GM19438 (cell line): ENCODE results near the gene PALD1.

Source experiments
- ATAC-seq: cut with Tn5 transposase; IDR thresholded peaks from one replicate; pipeline ENCODE4 v1.9.1; 2021; ENCODE audit warnings: low read depth; ENCODE audit not compliant: unreplicated experiment

The PALD1 gene

DNA sequence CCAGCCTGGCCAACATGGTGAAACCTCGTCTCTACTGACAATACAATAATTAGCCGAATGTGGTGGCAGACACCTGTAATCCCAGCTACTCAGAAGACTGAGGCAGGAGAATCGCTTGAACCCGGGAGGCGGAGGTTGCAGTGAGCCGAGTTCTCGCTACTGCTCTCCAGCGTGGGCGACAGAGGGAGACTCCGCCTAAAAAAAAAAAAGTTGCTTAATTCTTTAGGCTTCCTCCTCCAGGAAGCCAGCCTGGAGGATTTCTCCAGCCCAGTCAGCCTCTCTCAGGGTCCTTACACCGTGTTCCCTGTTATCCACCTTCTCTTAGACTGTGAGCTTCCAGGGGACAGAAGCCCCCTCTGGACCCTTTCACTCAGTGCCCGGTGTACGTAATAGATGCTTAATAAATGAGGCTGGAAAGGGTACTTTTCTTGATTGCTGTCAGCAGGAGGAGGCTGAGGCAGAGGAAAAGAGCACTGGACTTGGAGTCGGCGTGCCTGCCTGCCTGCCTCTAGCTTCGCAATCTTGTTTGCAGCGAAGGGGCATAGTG lies 20.7 kb upstream of the PALD1 start:
- no peak for ATAC-seq

DNA sequence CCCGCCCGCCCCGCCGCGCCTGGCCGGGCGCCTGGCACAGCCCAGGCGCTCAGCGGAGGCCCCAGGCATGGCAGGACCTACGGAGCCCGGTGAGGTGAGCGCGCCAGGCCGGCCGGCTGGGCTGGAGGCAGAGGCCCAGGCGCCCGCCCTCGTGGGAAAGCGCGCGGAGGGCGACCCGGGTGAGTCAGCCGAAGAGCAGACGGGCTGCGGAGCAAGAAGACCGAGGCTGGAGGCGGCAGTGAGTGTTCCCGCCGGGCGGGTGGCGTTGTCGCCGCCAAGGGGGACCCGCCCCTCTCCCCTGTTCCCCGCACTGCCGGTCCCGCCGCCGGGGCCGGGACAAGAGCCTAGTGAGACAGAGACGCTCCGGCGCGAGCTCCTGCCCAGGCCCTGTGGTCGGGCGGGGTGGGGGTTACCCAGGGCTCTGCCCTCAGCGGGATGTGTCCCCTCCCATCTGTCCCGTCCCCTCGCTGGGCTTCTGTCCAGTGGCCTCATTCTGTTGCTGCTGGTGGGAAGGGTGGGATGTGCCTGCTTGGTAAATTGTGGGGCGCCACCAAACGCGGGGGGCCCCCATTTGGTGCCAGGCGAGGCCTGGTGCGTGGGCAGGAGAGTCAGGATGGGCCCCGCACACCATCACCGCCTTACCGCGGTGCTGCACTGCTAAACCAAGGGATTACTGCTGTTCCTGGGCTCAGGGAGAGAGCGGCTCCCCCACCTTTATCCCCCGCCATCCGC lies 20.1 kb upstream of the PALD1 start:
- ATAC-seq: no peak

DNA sequence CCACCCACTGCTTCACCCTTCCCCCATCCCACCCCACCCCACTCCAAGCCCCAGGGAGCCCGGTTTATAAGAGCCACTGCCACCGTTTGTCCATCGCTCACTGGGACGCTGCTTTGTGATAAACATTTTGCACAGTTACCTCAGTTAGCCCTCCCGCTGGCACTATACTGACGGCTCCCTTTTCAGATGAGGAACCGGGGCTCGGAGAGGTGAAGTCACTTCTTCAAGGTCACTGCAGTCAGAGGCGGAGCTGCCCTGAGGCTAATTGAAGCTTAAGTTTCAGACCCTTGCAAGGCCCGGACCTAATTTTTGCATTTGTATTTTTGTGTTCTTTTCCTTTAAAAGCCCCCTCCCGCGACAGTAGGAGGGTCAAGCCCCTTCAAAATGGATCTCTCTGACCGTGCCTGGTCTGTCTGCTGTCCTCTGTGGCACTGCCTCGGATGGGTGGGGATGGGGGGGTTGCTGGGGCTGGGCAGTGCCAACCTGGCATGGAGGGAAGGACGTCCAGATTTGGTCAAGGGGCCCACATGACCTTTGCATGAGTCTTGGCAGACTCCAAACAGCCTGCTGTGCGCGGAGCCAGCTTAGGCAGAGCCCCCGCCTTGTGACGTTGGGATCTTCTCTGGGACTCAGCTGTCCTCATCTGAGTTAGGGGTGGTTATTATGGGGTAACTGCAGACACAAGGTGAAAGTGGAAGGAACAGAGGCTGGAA lies 19.4 kb upstream of the PALD1 start:
- no peak for ATAC-seq

DNA sequence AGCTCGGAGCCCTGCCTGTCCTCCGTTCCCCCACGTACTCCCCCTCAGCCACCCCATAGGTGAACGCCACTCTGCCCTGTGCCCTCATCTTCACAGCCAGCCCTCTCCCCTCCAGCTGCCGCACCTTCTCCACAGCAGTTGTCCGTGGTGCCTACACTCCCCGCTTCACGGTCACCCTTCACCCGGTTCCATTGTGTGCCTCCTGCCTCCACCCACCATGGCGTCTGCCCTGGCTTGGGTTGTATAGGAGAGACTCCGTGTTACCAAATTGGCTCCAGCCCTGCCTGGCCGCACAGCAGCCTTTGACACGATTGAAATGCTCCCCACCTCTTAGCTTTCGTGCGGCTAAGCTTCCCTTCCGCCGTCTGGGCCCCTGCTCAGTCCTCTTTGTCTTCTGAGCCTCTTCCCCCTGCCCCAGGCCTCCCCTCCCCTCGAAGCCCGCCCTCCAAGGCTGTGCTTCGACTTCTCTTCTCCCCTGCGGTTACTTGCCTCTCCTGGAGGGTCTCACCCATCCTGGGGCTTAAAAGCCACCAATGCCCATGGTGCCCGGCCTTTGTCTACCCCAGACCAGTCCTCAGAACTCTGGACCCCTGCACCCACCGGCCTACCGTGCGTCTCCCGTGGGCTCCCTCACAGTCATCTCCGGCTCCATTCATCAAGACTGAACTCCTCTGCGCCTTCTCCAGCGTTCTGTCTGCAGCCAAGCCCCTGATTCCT lies 18.6 kb upstream of the PALD1 start:
- ATAC-seq: no peak

DNA sequence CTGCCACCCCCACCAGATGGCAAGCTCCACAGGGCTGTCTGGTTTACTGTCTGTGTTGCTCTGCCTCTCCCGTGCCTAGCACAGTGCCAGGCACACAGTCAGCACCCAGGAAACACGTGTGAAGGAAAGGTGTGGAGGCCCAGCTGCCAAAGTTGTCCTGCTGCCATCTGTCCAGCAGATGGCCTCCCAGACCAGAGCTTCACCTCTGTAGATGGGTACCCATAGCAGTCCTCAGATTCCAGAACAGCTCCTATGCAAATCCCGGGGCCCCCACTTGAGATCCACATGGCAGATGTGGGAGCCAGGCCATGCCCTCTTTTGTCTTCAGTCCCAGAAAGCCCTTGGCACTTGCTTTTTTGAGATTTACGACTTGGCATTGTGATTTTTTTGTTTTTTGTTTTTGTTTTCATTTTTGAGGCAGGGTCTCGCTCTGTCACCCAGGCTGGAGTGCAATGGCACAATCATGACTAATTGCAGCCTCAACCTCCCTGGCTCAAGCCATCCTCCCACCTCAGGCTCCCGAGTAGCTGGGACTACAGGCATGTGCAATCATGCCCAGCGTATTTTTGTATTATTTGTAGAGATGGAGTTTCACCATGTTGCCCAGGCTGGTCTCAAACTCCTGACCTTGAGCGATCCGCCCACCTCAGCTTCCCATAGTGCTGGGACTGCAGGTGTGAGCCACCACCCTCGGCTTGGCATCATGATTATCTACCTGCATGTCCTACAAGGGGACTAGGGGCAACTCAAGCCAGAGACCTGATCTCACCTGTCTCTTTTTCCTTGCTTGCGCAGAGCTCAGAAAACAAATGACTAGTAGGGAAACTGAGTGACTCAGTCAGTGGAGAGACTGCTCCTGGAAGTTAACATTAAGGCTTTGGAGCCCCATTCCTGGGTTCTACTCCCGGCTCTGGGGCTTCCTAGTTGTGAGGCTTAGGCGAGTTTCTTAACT lies 16.9 kb upstream of the PALD1 start:
- no peak for ATAC-seq

DNA sequence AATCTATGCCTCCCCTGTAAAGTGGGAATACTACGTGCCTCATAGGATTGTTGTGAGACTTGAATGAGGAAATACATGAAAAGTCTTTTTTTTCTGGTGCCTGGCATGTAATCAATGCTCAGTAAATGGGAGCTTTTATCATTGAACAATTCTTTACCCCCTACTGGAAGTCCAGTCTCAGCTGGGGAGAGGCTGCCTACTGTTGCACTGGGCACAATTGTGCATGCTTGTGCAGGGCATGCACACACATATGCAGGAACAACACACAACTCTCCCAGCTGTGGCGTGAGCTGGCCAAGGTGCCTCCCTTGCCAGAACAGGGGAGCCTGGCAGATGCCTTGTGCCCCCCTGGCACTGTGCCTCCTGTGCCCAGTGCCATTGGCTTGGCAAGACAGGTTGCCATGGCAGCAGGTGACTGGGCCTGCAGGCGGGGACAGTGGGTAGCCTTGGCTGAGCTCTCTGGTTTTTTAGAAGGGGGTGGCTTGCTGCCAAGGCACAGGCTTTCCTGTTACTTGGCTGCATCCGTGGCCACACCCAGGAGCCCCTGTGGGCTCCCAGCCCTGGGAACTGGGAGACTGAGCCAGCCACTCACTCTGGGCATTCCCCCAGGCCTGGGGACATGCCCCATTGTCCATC lies 16.1 kb upstream of the PALD1 start:
- ATAC-seq: no peak

DNA sequence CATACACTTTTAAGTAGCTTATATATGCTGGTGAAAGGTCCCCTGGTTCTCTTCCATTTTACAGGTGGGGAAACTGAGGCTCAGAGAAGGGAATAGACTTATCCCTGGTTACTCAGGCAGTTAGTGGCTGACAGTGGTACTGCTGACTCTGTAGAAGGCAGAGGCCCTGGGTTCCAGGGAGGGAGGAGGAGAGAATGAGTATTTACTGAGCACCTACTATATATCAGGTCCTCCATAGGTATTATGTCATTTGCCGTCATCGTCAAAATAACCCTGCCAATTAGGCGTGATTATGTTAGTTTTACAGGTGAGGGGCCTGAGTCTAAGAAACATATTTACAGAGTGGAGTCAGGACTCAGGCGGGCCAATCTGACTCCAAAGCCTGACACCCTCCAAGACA lies 13.3 kb upstream of the PALD1 start:
- no peak for ATAC-seq

DNA sequence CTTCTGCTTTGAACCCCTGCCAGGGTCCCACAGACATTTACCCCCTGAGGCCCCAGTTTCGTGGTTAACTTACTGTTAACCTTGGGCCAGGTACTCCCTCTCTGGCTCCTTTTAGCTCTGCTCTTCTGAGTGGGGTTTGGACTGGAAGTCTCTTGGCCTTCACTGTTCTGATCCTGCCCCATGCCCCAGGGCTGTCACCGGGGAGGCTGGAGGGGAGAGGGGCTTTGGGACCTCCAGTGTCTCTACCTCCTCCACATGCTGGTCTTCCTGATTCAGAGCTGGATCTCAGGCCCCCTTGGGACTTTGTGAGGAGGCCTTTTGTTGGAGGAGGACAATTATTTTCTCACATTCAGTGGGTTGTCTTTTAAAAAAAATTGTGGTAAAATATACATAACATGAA lies 12.7 kb upstream of the PALD1 start:
- no peak for ATAC-seq

DNA sequence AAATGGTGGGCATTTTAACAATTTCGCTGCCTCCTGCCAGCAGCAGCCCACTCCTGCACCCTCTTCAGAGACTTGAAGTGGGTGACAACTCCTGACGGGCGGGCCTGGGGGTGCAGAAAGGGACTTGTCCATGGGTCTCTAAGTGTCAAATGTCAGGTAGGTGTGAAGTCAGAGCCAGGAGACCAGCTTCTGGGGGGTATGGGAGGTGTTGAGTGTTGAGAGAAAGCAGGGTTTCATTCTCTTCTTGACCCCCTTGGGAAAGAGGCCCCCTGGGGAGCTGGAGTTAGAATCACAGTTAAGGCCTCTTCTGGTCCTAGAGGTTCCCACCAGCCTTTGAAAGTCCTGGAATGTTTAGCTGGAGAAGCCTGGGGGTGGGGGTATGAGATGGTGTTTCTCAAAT lies 11.6 kb upstream of the PALD1 start:
- no peak for ATAC-seq

DNA sequence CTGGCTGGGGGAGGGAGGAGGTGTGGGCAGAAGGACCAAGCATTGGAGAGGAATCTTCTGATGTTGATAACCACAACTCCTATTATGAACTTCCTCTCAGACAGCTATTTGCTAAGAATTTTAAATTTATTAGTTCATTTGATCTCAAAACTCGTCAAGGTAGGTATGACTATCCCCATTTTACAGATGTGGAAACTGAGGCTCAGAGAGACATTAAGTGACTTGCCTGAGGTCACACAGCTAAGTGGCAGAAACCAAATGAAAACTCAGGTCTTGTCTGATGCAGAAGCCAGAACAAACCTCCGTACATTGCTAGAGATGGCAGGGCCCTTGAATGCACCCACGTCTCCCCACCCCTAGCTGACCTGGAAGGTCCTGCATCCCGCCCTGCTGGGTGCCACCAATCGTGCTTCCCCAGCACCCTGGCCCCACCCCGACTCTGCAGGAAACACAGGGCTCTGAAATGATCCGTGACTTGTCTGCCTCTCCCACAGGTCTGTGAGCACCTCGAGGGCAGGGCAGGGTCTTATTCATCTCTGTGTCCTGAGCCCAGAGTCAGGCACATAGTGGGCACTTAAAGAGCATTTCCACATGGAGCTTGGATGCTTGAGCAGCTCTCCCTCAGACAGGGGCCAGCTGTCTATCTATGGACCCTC lies 5.6 kb upstream of the PALD1 start:
- no peak for ATAC-seq

DNA sequence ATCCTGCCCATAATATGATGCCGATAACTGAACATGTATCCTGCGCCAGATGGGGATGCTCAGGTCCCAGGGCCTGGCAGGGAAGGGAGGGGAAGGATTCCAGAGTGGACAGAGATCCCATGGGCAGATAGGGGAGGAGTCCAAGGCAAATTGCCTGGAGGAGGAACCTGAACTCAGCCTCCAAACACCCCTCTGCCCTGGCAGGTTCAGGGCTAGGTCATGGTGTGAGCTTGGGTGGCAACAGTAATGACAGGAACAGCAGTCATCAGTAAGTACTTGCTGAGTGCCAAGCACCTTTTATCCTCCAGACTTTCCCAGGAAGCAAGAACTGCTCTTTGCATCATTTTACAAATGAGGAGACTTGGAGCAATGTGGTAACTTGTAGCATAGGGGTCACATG lies 3.8 kb upstream of the PALD1 start:
- no peak for ATAC-seq

DNA sequence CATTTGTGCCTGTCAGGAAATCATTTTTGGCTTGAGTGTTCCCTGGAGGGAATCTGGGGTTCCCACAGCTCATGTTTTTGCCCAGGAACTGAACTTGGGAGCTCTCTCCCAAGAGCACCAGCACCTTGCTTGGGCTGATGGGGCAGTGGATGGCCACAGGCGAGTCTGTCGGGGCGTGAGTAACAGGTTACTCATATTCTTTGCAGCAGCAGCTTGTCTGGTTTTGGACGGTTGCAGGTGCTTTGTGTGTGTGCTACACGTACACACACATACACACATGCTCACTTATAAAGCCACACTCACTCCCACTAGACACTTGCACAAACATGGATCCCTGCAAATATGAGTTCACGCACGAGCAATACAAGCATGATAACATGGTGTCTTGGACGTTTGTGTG lies 2.9 kb upstream of the PALD1 start:
- no peak for ATAC-seq

DNA sequence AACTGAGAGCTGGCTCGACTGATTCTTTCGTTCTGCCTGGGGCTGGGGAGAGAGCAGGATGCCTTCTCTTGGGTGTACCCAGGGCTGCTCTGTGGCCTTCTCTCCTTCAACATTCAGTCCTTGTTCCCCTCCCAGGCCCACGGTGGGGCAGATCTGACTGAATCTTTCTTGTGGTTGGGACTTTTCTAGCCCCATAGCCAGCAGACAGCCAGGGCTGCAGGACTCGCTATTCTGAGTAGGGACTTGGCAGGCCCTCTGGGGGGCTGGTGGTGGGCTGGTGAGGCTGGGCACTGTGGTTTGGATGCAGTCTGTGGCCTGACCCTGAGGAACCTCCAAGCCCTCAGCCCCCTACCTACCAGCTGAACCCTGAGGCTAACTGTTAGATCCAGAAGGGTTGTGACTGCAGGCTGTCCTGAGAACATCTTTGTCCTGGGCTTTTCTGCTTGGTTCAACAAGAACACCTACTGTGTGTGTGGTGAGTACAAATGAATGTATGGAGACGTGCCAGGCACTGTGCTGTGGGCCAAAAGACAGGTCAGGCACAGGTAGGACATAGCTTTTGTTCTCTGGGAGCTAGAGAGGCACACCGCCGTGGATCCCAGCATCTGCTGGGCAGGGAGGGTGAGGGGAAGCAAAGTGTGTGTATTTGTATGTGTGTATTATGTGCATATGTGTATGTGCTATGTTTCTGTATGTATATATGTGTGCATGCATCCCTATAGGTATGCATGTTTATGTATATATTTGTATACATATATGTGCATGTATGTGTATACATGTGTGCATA lies 2.1 kb upstream of the PALD1 start:
- no peak for ATAC-seq

DNA sequence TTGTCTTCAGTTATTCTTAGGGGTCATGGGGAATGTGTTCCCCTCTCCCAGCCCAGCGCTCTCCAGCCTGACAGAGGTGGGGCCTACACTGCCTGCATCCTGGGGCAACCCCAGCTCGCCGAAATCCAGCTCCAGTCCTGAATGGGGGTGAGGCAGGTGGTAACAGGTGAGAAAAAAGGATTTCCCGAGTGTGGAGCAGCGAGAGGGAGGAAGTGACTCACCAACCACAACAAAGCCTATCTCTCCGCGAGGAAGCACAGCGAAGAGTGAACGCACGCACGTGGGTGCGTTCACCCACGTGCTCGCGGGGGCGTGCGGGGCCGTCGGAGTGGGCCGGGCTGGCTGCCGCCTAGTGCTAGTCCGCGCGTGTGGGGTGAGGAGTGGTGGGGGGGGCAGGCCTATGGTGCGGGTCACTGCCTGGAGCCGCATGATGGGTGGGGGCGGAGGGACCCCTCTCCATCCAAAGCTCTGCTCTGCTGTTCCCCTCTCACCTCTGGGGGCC lies 855 bp upstream of the PALD1 start:
- no peak for ATAC-seq

DNA sequence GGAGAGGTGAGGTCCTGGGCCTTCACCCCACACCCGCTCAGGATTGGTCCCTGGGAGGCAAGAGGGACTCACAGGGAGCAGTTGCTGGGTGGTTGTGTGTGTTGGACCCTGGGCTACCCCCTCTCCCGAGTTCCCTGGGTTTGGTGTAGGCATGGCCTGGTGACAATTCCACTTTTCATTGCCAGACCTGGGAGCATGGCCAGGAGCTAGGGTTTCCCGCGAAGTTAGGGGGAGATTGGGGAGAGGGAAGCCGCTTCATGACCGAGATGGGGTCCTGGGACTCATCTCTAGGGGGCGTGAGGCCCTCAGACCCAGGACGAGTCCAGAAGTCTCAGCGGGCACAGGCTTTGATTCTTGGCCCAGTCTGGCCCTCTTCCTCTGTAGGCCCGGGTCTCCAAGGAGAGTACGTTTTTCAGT lies 606 bp downstream of the PALD1 start:
- no peak for ATAC-seq

DNA sequence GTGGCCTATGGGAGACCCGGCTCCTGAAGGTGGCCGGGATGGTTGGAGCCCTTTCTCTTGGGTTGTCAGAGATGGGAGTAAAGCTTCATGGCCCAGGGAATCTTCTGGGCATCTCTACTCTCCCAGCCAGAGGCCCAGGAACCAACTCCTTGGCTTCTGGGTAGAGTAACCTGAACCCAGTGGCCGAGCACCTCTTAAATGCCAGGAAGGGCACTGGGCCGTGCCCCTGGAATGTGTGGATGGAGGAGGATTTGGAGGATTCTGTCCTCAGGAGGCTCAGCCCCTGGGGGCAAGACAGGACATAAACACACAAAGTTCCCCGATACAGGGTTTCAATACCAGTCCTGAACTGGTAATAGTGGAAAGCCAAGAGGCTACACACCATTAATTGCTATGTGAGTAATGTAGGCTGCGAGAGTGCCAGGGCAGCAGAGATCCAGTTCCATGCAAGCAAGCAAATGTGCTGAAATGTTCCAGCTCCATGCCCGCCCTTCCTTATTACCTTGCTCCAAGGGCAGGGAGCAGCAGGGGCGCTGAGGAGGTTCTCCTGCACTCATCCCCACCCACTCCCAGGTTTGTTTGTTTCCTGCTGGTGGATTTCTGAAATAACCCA lies 1.2 kb downstream of the PALD1 start:
- ATAC-seq: no peak

DNA sequence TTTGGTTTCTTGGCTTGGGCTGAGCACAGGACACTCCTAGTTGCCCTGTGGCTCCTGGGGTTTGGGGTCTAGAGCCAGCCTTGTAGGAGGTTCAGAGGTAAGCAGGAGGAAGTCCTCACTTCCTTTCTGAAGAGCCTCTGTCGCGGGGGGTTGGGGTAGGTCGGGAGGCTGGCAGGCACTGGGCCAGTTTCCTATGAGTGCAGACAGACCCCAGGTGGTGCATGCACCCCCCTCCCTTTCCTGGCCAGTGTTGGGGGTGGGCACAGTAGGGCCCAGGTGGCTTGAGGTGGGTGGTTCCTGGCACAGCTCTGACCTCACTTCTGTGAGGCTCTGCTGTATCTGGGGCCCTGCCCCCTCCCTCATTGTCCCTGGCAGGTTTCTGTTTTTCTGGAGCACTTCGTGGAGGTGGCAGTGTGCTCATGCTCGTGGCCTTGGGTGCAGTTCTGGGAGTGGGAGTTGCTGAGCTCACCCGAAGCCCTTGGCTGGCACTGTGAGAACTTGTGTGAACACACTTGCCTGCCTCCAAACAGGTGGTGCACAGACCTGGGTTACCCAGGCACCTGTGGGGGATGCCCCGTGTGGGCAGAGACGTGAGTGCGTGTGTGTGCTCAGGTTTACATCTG lies 1.8 kb downstream of the PALD1 start:
- ATAC-seq: no peak

DNA sequence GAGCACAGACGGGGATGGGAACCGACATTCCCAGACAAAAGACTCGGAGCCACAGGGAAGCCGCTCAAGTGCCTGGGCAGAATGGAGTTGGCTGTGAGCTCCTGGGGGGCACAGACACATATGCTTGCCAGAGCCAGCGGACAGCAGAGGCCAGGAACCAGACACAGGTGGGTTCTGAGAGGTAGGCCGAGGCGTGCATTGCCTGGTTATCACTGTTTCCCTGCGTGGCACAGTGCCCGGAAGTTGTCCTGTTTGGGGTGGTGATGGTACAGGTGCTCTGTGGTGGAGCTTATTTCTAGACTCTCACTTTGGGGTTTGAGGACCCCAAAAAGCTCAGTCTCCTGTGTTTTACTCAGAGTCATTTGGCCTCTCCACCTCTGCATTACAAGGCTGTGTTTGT lies 2.5 kb downstream of the PALD1 start:
- no peak for ATAC-seq
